ENCODE data around the gene GTPBP6.

DNA sequence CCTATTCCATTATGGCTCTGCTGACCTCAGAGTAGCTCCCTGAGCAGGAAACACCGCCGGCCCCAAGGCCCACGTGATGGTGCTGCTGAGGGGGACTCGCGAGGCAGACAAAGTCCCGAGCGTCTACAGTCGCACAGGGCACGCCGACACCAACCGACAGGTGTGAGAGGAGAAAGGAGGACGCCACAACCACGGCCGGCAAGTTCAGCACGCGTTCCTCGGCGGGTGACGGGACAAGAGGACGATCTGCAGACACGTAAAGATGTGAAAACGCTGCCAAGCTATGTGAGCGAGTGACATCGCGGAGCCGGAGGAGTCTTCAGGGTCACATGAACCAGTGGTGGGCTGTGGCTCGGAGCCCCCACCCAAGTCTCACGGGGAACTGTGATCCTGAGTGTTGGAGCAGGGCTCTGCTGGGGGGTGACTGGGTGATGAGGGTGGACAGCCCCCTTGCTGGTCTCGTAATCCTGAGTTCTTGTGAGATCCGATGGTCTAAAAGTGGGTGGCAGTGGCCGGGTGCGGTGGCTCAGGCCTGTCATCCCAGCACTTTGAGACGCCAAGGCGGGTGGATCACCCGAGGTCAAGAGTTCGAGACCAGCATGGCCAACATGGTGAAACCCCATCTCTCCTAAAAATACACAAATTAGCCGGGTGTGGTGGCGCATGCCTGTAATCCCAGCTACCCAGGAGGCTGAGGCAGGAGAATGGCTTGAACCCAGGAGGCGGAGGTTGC, 34.2 kb upstream of the GTPBP6 start:
- TF ChIP-seq, protein P1, sequence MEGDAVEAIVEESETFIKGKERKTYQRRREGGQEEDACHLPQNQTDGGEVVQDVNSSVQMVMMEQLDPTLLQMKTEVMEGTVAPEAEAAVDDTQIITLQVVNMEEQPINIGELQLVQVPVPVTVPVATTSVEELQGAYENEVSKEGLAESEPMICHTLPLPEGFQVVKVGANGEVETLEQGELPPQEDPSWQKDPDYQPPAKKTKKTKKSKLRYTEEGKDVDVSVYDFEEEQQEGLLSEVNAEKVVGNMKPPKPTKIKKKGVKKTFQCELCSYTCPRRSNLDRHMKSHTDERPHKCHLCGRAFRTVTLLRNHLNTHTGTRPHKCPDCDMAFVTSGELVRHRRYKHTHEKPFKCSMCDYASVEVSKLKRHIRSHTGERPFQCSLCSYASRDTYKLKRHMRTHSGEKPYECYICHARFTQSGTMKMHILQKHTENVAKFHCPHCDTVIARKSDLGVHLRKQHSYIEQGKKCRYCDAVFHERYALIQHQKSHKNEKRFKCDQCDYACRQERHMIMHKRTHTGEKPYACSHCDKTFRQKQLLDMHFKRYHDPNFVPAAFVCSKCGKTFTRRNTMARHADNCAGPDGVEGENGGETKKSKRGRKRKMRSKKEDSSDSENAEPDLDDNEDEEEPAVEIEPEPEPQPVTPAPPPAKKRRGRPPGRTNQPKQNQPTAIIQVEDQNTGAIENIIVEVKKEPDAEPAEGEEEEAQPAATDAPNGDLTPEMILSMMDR (IDR thresholded peaks at IDR 0.05; ENCODE audit: extremely low read depth in 1 of 2, insufficient read depth in 1 of 2, low read depth in 1 of 2, low read length in 2 of 2), result no peak
- TF ChIP-seq EZH2 (IDR thresholded peaks at IDR 0.05; ENCODE audit: borderline replicate concordance, low read depth, low read length, severe bottlenecking) (no peak), POLR2AphosphoS5 (IDR thresholded peaks at IDR 0.05; ENCODE audit: insufficient read depth, low read depth, low read length) (no peak)
